SIG-M5 (cell line): Measurements from ENCODE around the gene TCP11X1.
"Not testable (repeated sequence)": the region's sequence is repeated elsewhere in the genome, so short reads cannot be mapped to it uniquely, and the experiment has no call there.

Source experiments
- DNase-seq: peaks from one replicate; lab custom pipeline; 2025; lab: John Stamatoyannopoulos, UW

Gene TCP11X1

DNA sequence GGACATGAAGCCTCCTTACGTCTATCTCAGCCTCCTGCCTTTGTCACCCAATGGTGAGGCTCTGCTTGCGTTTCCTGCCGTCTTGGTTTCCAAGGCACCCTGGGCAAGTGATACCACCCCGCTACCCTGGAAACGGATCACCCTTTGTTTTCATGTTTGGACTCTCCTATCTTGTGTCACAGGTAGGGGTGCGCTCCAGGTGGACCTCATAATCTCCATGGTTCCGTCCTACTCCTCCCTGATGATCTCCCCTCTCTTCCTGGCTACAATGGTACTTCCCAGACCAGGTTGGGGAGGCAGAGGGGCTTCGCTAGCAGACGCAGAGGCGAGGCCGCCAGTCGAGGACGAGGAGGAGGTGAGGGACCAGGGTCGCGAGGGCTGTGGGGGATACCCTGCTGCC, at the start of gene TCP11X1:
TCP11X1 (plus strand) TSS at position 316 of the 400 bp plus-strand sequence.
- not testable (repeated sequence) for DNase-seq

DNA sequence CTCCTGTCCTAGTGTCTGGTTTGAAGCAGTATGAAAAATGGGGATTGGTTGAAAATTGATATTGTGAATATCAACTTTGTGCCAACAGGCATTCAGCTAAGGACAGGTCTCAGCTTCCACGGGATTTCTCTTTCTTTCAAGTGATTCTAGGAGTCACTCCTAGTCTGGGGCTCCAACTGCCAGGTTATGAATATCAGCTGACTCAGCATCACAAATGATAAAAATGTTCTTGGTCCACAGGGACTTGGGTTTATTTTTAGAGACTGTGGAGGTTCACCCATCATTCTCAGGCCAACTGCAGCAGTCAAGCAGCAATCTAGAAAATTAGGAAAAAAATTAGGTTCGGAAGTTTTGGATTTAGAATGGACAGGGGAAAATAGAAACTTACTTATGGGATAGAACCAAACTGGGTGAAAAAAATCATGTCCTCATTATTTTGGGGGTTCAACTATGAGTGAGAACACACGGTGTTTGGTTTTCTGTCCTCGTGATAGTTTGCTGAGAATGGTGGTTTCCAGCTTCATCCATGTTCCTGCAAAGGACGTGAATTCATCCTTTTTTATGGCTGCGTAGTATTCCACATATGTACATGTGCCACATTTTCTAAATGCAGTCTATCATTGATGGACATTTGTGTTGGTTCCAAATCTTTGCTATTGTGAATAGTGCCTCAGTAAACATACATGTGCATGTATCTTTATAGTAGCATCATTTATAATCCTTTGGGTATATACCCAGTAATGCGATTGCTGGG, 29.0 kb upstream of the TCP11X1 start:
- no peak for DNase-seq

DNA sequence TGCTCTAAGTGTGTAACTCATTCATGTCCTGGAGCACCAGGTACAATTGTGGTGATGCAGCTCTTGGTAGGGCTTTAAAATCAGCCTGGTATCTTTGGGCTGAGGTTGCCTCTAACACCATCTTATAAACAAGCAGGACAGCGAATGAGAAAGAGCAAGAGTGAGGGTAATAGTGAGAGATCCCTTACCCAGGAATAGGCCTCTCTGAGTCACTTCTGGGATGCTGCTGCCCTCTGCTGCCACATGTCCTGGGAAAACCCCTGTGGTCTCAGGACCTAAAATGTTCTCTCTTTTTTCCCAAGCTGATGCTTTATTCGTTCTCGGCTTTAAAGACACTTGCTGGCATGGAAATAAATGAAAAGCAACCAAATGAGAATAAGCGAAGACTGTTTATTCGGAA, 7.2 kb upstream of the TCP11X1 start:
- DNase-seq, result not testable (repeated sequence)

DNA sequence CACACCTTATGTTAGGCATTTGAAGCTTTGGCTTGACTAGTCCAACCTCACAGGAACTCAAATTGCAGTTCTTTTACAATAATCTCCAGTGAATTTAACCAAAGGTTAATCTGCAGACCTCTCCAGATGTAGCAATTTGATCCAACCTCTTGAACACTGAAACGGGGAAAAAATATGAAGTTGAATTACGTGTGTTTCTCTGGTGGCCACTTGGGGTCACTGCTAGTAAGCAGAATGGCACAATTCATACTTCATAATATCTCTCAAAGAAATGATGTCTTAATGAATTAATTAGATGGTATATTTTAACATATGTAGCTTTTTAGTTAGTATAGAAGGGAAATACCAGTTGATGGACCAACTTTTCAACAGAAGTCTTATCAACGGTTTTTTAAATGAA, 1.4 kb downstream of the TCP11X1 start:
- DNase-seq, result not testable (repeated sequence)

GRCh38 chrX:102235678-102236077, 20.6 kb downstream of the TCP11X1 start:
- DNase-seq, result not testable (repeated sequence)

DNA sequence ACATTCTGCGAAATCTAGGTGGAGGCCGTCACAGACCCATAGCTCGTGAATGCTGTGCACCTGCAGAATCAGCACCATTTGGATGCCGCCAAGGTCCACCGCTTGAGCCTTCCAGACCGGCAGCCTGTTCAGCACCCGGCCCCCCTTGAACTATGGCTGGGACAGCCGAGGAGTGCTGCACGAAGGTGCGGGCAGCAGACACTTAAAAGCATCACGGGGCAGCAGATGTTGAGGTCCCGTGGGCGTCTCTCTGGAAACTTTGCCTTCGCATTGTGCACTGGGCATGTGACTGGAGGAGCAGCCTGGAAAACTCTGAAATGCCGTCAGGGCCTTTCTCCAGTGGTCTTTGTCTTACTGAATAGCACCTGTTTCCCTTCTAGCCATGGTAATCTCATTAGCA, 25.2 kb downstream of the TCP11X1 start:
- DNase-seq, result not testable (repeated sequence)

GRCh38 chrX:102246893-102247292, 31.8 kb downstream of the TCP11X1 start, which contains the start of gene NXF2:
Gene NXF2 (plus strand): TSS chrX:102247167. CDS start chrX:102307079, 59,912 bp downstream.
- not testable (repeated sequence) for DNase-seq

DNA sequence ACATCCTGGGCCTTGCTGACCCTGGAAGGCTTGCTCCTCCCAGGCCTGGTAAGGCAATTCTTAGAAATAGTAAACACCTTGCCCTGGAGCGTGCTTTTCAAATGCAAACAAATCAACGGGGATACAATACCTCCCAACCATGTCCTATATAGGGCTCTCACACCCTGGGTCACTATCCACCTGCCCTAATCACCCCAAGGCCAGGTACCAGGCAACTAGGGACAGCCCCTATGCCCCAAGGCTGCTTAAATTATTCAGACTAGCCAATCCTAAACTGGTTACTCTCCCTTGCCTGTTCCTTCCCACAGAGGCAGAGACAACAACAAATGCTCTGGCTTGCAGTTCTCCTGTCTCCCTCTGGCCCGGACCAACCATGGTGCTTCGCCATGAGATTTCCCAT, 57.1 kb downstream of the TCP11X1 start:
- DNase-seq, result not testable (repeated sequence)
